Fibroblast of the aortic adventitia (primary cell): ENCODE data around the gene CPLX4. TPM values are rescaled to one million over a fixed set of nuclear protein-coding genes. Genes with fewer than 3 reads are reported as not detected.

Experiments
- DNase-seq: peaks from one replicate; pipeline ENCODE4 v3.0.0-alpha.2; 2010; ENCODE audit warnings: low read depth
- H3K4me3 ChIP-seq: 2 replicates; pipeline ENCODE4 v1.5.1; 2011; ENCODE audit warnings: low read depth, mild to moderate bottlenecking, control low read depth, low read length, moderate library complexity
- CTCF ChIP-seq: IDR thresholded peaks from 2 replicates; pipeline ENCODE4 v1.5.1; 2011; ENCODE audit warnings: mild to moderate bottlenecking, low read length, control low read depth, inconsistent platforms; ENCODE audit not compliant: insufficient read depth
- total RNA-seq: library from RNA; depleted of rRNA; stranded (reverse); fragments of >200 nt; gene quantifications from 2 replicates; pipeline ENCODE4 v1.2.3, GENCODE V29; 2012; ENCODE audit warnings: low replicate concordance

Gene CPLX4
- total RNA-seq, 1 donor = not detected

GRCh38 chr18:59340312-59340711 lies 21.9 kb upstream of the CPLX4 start:
- no peak for DNase-seq
- no peak overlapping the region for H3K4me3 ChIP-seq
- no peak for TF ChIP-seq CTCF

GRCh38 chr18:59332986-59333385 lies 14.5 kb upstream of the CPLX4 start:
- TF ChIP-seq CTCF = no peak
- no peak for DNase-seq
- H3K4me3 ChIP-seq = no peak overlapping the region

- no peak overlapping the region for H3K4me3 ChIP-seq
- TF ChIP-seq CTCF = no peak
- no peak for DNase-seq
Measured at GRCh38 chr18:59328683-59329082, 10.2 kb upstream of the CPLX4 start.

GRCh38 chr18:59325965-59326364 lies 7.5 kb upstream of the CPLX4 start:
- DNase-seq = no peak
- no peak overlapping the region for H3K4me3 ChIP-seq
- no peak for TF ChIP-seq CTCF

GRCh38 chr18:59324623-59324971 lies 6.1 kb upstream of the CPLX4 start:
- H3K4me3 ChIP-seq = no peak overlapping the region
- TF ChIP-seq CTCF = no peak
- DNase-seq = no peak

GRCh38 chr18:59323931-59324622 lies 5.6 kb upstream of the CPLX4 start:
- DNase-seq = no peak

More at GRCh38 chr18:59323931-59324622, 5.6 kb upstream of the CPLX4 start:
- no peak for TF ChIP-seq CTCF
- H3K4me3 ChIP-seq = no peak overlapping the region
